GM18508 (cell line): ENCODE data around the gene LPP.
"Not testable (repeated sequence)": the region's sequence is repeated elsewhere in the genome, so short reads cannot be mapped to it uniquely, and the experiment has no call there.

Experiments
- ATAC-seq: cut with Tn5 transposase; IDR thresholded peaks from one replicate; pipeline ENCODE4 v1.9.1; 2021; ENCODE audit warnings: moderate number of reproducible peaks; ENCODE audit not compliant: insufficient read depth, unreplicated experiment

Gene LPP

GRCh38 chr3:188154014-188154808 lies at the start of gene LPP:
TSS of gene LPP (plus strand) at chr3:188154157. CDS start at chr3:188406121, 251,964 bp downstream.
- ATAC-seq: no peak

- ATAC-seq: no peak
These were observed 48.0 kb upstream of the LPP start for GRCh38 chr3:188106006-188106405.

GRCh38 chr3:188106454-188106853 lies 47.5 kb upstream of the LPP start:
- ATAC-seq: no peak

- no peak for ATAC-seq
These were observed 46.8 kb upstream of the LPP start for GRCh38 chr3:188106887-188107830.

- ATAC-seq: no peak
These were observed 45.1 kb upstream of the LPP start for GRCh38 chr3:188108703-188109412.

DNA sequence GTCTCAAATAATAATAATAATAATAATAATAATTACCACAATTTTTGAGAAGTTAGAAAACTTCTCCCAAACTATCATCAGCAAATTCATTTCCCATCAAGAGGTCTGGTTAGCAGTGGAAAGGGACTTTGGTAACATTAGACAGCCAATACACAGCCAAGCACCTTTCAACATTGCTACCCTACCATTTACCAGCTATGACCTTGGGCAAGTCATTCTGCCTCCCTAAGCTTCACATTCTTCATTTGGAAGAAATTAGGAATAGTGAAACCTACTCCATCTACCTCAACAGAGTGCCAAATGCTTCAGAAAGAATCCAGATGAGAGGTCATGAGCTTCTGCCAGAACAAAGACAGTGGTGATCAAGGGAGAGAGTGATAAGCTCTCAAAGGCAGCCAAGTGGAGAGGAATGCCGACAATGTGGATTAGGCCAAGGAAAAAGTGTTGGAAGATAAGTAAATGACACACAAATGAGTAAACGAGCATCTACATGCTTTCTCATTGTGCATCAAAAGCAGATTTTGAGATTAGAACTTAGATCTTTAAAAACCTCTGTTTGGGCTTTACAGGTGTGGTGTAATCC lies 42.9 kb upstream of the LPP start:
- ATAC-seq: no peak

GRCh38 chr3:188113756-188114155 lies 40.2 kb upstream of the LPP start:
- ATAC-seq: no peak

DNA sequence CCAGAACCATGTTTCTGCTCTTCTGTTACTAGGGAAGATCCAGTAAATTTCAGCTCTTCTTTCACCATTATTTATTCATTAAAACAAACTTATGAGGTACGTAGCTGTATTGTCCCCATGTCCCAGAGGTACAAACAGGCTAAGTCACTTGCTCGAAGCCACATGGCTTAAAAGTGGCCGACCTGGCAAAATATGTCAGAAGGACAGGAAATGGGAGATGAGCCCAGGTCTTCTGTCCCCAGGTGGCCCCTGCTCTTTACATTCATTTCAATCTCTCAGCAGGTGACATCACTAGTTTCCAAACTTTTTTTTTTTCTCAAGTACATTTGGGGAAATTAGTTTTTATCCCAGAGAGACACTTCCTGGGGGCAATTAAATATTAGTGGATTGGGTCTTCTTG lies 34.1 kb upstream of the LPP start:
- no peak for ATAC-seq

DNA sequence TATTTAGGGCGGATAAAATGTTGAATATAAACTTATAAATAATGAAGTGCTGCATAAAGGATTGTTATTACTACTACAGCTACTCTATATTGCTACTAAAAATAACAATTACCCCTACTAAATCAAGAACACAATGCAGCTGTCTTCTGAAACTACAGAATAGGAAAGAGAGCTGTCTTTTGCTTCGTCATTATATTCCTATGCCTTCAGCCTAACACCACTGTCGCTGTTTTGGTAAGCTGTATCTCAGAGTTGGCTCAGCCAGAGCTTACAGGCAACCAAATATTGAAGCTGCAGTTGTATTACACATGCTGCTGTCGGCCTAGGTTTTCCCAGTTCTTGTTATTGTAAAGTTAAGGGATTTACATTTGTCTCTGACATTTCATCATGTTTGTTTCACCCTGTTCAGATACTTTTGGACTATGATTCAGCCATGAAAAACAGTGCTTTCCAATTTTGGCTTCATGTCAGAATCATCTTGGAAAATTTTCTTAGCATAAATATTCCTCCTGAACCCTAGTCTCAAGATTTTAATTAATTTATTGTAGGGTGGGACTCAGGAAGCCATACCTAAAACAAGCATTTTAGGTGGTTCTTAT lies 31.3 kb upstream of the LPP start:
- ATAC-seq: no peak

- ATAC-seq: no peak
These were observed 30.6 kb upstream of the LPP start for GRCh38 chr3:188123170-188123905.

DNA sequence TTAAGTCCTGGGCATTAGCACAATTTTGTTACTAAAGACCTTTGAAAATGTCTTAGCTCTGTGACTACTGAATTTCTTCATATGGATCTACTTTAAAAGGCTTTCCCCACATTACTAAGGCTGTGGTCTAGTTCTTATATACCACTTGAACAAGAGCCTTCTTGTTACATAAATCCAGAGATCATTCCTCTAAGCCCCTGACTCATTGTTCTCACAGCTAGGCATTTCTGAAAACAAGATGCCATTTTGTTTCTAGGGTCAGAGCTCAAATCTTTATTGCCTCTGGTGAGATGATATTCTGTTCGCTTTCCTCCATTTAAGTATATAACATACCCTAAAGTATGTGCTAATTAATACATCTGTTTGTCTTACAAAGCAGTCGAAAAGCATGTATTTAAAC lies 29.8 kb upstream of the LPP start:
- no peak for ATAC-seq

DNA sequence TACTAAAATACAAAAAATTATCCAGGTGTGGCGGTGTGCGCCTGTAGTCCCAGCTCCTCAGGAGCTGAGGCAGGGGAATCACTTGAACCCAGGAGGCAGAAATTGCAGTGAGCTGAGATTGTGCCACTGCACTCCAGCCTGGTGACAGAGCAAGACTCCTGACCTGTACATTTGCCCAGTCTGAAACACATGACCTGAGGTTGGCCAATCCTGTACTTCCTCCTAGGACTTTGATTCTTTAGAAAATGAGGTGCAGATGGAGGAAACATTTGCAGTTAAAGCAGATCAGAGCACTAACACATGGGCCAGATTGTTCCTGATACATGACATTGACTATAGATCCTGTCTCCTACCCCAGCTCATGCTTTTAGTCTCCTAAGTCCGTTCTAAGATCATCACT lies 28.9 kb upstream of the LPP start:
- ATAC-seq: no peak

GRCh38 chr3:188126276-188126675 lies 27.7 kb upstream of the LPP start:
- ATAC-seq: no peak

DNA sequence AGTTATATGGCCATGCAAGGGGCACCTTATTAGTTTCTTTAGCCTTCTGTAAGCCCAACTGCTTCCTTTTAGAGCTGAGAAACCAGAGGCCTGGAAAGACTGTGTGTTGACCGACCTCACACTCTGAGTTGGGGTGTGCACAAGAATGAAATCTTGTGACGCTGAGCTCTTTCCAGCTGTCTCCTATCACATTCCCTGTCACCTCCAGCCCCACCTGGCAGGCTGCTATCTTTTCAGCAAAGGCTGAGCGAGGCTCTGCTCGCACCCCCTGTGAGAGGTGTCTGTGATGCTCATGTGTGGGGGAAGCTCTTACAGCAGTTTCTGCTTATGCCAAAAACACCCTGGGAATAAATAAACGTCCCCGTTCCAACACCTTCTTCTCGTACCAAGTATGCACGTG lies 27.0 kb upstream of the LPP start:
- ATAC-seq: no peak

GRCh38 chr3:188128905-188129304 lies 25.1 kb upstream of the LPP start:
- ATAC-seq: no peak

DNA sequence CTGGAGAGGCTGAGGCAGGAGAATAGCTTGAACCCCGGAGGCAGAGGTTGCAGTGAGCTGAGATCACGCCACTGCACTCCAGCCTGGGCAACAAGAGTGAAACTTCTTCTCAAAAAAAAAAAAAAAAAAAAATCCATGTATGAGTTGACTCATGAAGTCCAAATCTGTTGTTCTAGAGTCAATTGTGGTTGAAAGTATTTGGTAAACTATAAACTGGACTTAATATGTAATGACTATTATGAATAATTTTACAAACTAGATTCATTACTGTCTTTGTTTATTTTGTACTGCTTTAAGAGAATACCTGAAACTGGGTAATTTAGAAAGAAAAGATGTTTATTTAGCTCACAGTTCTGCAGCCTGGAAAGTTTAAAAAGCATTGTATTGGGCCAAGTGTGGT lies 22.9 kb upstream of the LPP start:
- not testable (repeated sequence) for ATAC-seq

GRCh38 chr3:188133219-188133618 lies 20.7 kb upstream of the LPP start:
- ATAC-seq: peak; percentile 60

GRCh38 chr3:188133646-188134045 lies 20.3 kb upstream of the LPP start:
- ATAC-seq: no peak

DNA sequence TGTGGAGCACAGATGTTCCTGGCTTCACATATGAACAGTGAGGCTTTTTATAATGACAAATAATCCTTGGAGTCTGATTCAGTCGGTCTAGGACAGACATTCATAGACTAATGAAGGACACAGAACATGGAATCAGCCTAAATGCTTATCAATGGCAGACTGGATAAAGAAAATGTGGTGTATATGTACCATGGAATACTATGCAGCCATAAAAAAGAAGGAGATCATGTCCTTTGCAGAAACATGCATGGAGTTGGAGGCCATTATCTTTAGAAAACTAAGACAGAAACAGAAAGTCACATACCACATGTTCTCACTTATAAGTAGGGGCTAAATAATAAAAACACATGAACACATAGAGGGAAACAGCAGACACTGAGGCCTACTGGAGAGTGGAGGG lies 19.9 kb upstream of the LPP start:
- no peak for ATAC-seq
